ENCODE measurements around the gene SLC5A11. TPM values are rescaled to one million over a fixed set of nuclear protein-coding genes. Genes with fewer than 3 reads are reported as not detected.
A peak's percentile ranks its signal among the peaks of the same experiment; 100 is the strongest.

SLC5A11 gene
- total and polyA plus RNA-seq, 4 experiments from 2014 or later = 0.19 to 0.70 TPM; not detected in 2

DNA sequence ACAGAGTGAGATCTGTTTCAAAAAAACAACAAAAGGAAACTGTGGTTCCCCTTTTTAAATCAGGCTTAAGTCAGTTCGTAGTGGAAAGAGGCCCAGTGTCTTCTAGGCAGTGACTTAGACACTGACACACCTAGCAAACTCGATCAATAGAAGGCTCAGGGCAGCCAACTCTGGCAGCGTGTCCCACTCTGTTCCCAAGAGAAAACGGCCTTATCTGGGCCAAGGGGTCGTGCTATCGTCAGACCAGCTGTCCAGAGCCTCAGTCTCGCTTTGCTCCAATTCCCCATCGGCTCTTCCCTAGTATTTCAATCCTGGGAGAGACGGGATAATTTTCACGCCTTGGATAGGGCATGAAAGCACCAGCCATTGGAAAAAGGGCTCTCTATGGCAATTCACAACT, 72.9 kb downstream of the SLC5A11 start:
- H3K27me3 Mint-ChIP-seq = no peaks in the 10 kb centered on the region
- H3K27ac Mint-ChIP-seq = no peak overlapping the region
- DNase-seq = no peak
- Histone ChIP-seq H3K27me3 (ENCODE audit: insufficient read depth, low read length) (no peaks in the 10 kb centered on the region), H3K27ac (ENCODE audit: low read depth, low read length) (no peak overlapping the region), H3K9me3 (ENCODE audit: control insufficient read depth in 1 of 2, low read length in 2 of 2) (no peaks in the 10 kb centered on the region), H3K4me3 (ENCODE audit: low read length in 2 of 2) (no peak overlapping the region), H3K36me3 (ENCODE audit: insufficient read depth, low read length) (peaks cover 22% of the 10 kb centered on the region), H3K4me1 (ENCODE audit: insufficient read depth, low read length) (no peaks in the 10 kb centered on the region)
- ChIA-PET POLR2A (ENCODE audit: partially characterized antibody) (no interaction called here), CTCF (ENCODE audit: partially characterized antibody) (no interaction called here)
- intact Hi-C loops (cut with micrococcal nuclease) = no loop called here
- peaks cover 0 to 3% (median under 1%) of the 10 kb centered on the region in 4 donors for H3K4me1 Mint-ChIP-seq
- peak overlapping the region in 1 of 8 donors; percentile 10 for H3K4me3 Mint-ChIP-seq
- peaks cover 0 to 5% (median 0%) of the 10 kb centered on the region in 8 donors for H3K9me3 Mint-ChIP-seq
- peaks cover 46 to 47% of the 10 kb centered on the region in 2 donors for H3K36me3 Mint-ChIP-seq

DNA sequence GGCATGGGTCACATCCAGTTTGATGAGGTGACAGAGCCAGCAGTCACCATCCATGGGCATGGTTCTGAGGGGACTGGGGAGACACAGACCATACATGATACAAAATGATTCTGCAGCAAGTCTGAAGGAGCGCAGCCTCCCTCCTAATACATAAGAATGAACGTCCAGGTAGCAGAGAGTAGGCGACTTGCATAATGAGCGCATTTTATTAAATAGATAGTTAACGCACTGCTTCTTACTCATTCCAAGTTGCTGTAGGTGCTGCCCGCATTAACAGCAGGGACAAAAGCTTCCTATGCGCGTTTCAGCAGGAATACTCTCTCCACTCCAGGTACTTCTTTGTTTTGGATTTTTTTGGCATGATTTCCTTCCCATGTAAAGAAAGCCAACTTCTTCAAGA, 73.8 kb downstream of the SLC5A11 start:
- H3K4me3 ChIP-seq (ENCODE audit: low read length in 2 of 2) = no peak overlapping the region
- H3K4me3 Mint-ChIP-seq = no peak overlapping the region
- H3K27me3 Mint-ChIP-seq = no peaks in the 10 kb centered on the region
- peaks cover 46 to 47% of the 10 kb centered on the region in 2 donors for H3K36me3 Mint-ChIP-seq
- peaks cover 22% of the 10 kb centered on the region for H3K36me3 ChIP-seq (ENCODE audit: insufficient read depth, low read length)
- H3K27ac ChIP-seq (ENCODE audit: low read depth, low read length) = no peak overlapping the region
- peaks cover 0 to 5% (median 0%) of the 10 kb centered on the region in 8 donors for H3K9me3 Mint-ChIP-seq
- H3K9me3 ChIP-seq (ENCODE audit: control insufficient read depth in 1 of 2, low read length in 2 of 2) = no peaks in the 10 kb centered on the region
- no peak for DNase-seq
- ChIA-PET POLR2A (ENCODE audit: partially characterized antibody) (no interaction called here), CTCF (ENCODE audit: partially characterized antibody) (no interaction called here)
- no peaks in the 10 kb centered on the region for H3K27me3 ChIP-seq (ENCODE audit: insufficient read depth, low read length)
- intact Hi-C loops (cut with micrococcal nuclease) = no loop called here
- H3K4me1 ChIP-seq (ENCODE audit: insufficient read depth, low read length) = no peaks in the 10 kb centered on the region
- peaks cover 0 to 3% (median under 1%) of the 10 kb centered on the region in 4 donors for H3K4me1 Mint-ChIP-seq
- H3K27ac Mint-ChIP-seq = no peak overlapping the region

DNA sequence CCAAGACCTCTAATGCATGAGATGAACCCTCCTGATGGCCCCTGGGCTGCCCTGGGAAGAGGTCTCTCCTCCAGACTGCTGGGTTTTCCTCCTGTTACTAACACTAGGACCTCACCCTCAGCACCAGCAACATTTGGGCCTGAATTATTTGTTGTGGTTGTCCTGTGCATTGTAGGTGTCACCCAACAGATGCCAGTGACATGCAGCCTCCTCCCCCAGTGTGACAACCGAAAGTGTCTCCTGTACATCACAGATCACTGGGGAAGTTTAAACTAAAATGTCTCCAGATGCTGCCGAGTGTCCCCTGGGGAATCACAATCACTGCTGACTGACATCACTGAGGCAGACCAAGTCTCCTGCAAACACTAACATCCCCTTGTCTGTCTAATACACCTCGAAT, 74.8 kb downstream of the SLC5A11 start:
- ChIA-PET POLR2A (ENCODE audit: partially characterized antibody) (no interaction called here), CTCF (ENCODE audit: partially characterized antibody) (no interaction called here)
- peaks cover 0 to 3% (median under 1%) of the 10 kb centered on the region in 4 donors for H3K4me1 Mint-ChIP-seq
- peaks cover 46 to 47% of the 10 kb centered on the region in 2 donors for H3K36me3 Mint-ChIP-seq
- intact Hi-C loops (cut with micrococcal nuclease) = no loop called here
- Histone ChIP-seq H3K4me1 (ENCODE audit: insufficient read depth, low read length) (no peaks in the 10 kb centered on the region), H3K9me3 (ENCODE audit: control insufficient read depth in 1 of 2, low read length in 2 of 2) (no peaks in the 10 kb centered on the region), H3K27ac (ENCODE audit: low read depth, low read length) (no peak overlapping the region), H3K4me3 (ENCODE audit: low read length in 2 of 2) (no peak overlapping the region), H3K27me3 (ENCODE audit: insufficient read depth, low read length) (no peaks in the 10 kb centered on the region), H3K36me3 (ENCODE audit: insufficient read depth, low read length) (peaks cover 22% of the 10 kb centered on the region)
- H3K27me3 Mint-ChIP-seq = no peaks in the 10 kb centered on the region
- peaks cover 0 to 2% (median 0%) of the 10 kb centered on the region in 8 donors for H3K9me3 Mint-ChIP-seq
- no peak overlapping the region for H3K4me3 Mint-ChIP-seq
- peak overlapping the region in 2 of 7 donors; percentile 12 to 26 for H3K27ac Mint-ChIP-seq
- no peak for DNase-seq

DNA sequence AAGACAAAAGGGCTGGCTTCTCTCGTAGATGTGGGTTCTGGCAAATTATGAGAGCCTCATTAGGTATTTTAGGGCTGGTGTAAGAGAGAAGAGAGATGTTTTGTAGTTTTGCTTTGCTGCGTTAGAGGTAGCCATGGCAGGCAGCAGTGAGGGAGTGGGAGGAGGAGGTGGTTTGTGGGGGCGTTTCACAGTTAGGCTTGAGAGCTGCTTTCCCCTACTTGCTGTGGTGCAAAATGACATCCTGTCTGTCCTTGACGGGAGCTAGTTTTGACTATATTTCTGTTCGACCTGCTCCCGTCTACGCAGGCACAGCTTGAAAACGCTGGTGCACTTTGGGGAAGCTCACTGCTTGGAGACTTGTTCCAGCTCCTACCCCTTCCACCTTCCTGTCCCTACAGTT, 75.5 kb downstream of the SLC5A11 start:
- Histone ChIP-seq H3K27ac (ENCODE audit: low read depth, low read length) (no peak overlapping the region), H3K9me3 (ENCODE audit: control insufficient read depth in 1 of 2, low read length in 2 of 2) (no peaks in the 10 kb centered on the region), H3K36me3 (ENCODE audit: insufficient read depth, low read length) (peaks cover 22% of the 10 kb centered on the region), H3K4me1 (ENCODE audit: insufficient read depth, low read length) (no peaks in the 10 kb centered on the region), H3K27me3 (ENCODE audit: insufficient read depth, low read length) (no peaks in the 10 kb centered on the region), H3K4me3 (ENCODE audit: low read length in 2 of 2) (no peak overlapping the region)
- CTCF ChIA-PET (ENCODE audit: partially characterized antibody) = no interaction called here
- POLR2A ChIA-PET (ENCODE audit: partially characterized antibody) = no interaction called here
- no peak overlapping the region for H3K4me3 Mint-ChIP-seq
- peaks cover 0 to 2% (median 0%) of the 10 kb centered on the region in 8 donors for H3K9me3 Mint-ChIP-seq
- peaks cover 42 to 44% of the 10 kb centered on the region in 2 donors for H3K36me3 Mint-ChIP-seq
- peak overlapping the region in 3 of 7 donors; percentile 12 to 70 (median 26) for H3K27ac Mint-ChIP-seq
- intact Hi-C loops (cut with micrococcal nuclease) = no loop called here
- H3K27me3 Mint-ChIP-seq = no peaks in the 10 kb centered on the region
- DNase-seq = no peak
- H3K4me1 Mint-ChIP-seq = peaks cover 0 to 3% (median 0%) of the 10 kb centered on the region in 4 donors

DNA sequence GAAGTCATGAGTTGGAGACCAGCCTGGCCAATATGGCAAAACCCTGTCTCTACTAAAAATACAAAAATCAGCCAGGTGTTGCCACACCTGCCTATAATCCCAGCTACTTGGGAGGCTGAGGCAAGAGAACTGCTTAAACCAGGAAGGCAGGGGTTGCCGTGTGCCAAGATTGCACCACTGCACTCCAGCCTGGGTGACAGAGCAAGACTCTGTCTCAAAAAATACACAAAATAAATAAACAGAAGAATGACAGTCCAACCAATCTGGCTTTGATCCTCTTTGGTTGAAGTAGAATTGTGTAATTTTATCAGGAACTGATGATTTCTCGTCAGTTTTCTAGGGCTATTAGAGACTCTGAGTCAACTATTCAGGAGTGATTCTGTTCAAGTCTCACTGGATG, 79.4 kb downstream of the SLC5A11 start:
- Histone ChIP-seq H3K36me3 (ENCODE audit: insufficient read depth, low read length) (peaks cover 9% of the 10 kb centered on the region), H3K9me3 (ENCODE audit: control insufficient read depth in 1 of 2, low read length in 2 of 2) (no peaks in the 10 kb centered on the region), H3K27ac (ENCODE audit: low read depth, low read length) (no peak overlapping the region), H3K4me1 (ENCODE audit: insufficient read depth, low read length) (no peaks in the 10 kb centered on the region), H3K27me3 (ENCODE audit: insufficient read depth, low read length) (no peaks in the 10 kb centered on the region), H3K4me3 (ENCODE audit: low read length in 2 of 2) (no peak overlapping the region)
- Mint-ChIP-seq H3K36me3 (peaks cover 39 to 53% of the 10 kb centered on the region in 2 donors), H3K4me3 (no peak overlapping the region), H3K27ac (no peak overlapping the region), H3K4me1 (peaks cover 0 to 3% (median 0%) of the 10 kb centered on the region in 4 donors), H3K27me3 (no peaks in the 10 kb centered on the region), H3K9me3 (peaks cover 0 to 2% (median 0%) of the 10 kb centered on the region in 8 donors)
- ChIA-PET CTCF (ENCODE audit: partially characterized antibody) (no interaction called here), POLR2A (ENCODE audit: partially characterized antibody) (no interaction called here)
- no peak for DNase-seq
- intact Hi-C loops (cut with micrococcal nuclease) = no loop called here

DNA sequence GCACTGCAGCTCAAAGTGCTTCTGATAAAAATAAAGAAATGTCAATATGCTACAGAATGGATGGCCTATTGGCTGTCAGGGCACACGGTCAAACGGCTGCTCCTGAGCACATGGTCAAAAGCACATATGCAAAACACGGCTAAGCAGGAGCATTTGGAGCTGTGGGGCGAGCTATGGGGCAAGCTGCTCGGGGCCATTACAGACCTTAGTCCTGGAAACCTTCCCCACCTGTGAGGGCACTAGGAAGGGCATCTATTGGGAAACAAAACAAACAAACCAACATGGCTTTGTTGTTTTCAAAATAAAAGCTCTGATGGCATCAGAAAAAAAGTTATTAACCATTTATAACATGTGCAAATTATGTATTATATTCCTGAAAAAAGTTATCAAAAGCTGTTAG, 83.6 kb downstream of the SLC5A11 start:
- no peak overlapping the region for H3K4me3 Mint-ChIP-seq
- H3K27me3 Mint-ChIP-seq = no peaks in the 10 kb centered on the region
- H3K27ac ChIP-seq (ENCODE audit: low read depth, low read length) = no peak overlapping the region
- ChIA-PET CTCF (ENCODE audit: partially characterized antibody) (interaction anchor here (1.5 kb wide), 1 partner anchor 24 kb away, joined by 5 read pairs; no protein-coding TSS in a partner anchor), POLR2A (ENCODE audit: partially characterized antibody) (no interaction called here)
- H3K36me3 ChIP-seq (ENCODE audit: insufficient read depth, low read length) = peaks cover 33% of the 10 kb centered on the region
- no peaks in the 10 kb centered on the region for H3K27me3 ChIP-seq (ENCODE audit: insufficient read depth, low read length)
- no peak for DNase-seq
- H3K4me3 ChIP-seq (ENCODE audit: low read length in 2 of 2) = no peak overlapping the region
- peak overlapping the region in 2 of 7 donors; percentile 29 to 74 for H3K27ac Mint-ChIP-seq
- intact Hi-C loops (cut with micrococcal nuclease) = no loop called here
- H3K36me3 Mint-ChIP-seq = peaks cover 33 to 60% of the 10 kb centered on the region in 2 donors
- no peaks in the 10 kb centered on the region for H3K4me1 Mint-ChIP-seq
- H3K9me3 ChIP-seq (ENCODE audit: control insufficient read depth in 1 of 2, low read length in 2 of 2) = no peaks in the 10 kb centered on the region
- no peaks in the 10 kb centered on the region for H3K4me1 ChIP-seq (ENCODE audit: insufficient read depth, low read length)
- no peaks in the 10 kb centered on the region for H3K9me3 Mint-ChIP-seq

DNA sequence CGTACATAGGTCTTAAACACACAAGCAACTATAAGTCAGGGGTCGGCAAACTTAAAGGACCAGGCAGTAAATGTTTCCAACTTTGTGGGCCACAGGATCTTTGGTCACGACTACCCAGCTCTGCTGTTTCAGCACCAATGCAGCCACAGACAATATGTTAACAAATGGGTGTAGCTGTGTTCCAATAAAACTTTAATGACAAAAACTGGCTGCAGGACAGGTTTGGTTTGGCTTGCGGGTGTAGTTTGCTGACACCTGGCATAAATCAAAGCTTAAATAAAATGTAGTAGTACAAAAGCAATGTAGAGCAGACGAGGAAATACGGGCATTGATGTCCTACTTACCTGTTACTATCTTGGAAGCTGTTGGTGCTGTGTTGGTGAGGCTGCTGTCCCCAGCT, 84.7 kb downstream of the SLC5A11 start:
- Histone ChIP-seq H3K27ac (ENCODE audit: low read depth, low read length) (no peak overlapping the region), H3K27me3 (ENCODE audit: insufficient read depth, low read length) (no peaks in the 10 kb centered on the region), H3K9me3 (ENCODE audit: control insufficient read depth in 1 of 2, low read length in 2 of 2) (no peaks in the 10 kb centered on the region), H3K4me3 (ENCODE audit: low read length in 2 of 2) (no peak overlapping the region), H3K4me1 (ENCODE audit: insufficient read depth, low read length) (no peaks in the 10 kb centered on the region), H3K36me3 (ENCODE audit: insufficient read depth, low read length) (peaks cover 42% of the 10 kb centered on the region)
- H3K4me3 Mint-ChIP-seq = no peak overlapping the region
- H3K4me1 Mint-ChIP-seq = no peaks in the 10 kb centered on the region
- peaks cover 42 to 69% of the 10 kb centered on the region in 2 donors for H3K36me3 Mint-ChIP-seq
- H3K9me3 Mint-ChIP-seq = no peaks in the 10 kb centered on the region
- POLR2A ChIA-PET (ENCODE audit: partially characterized antibody) = no interaction called here
- CTCF ChIA-PET (ENCODE audit: partially characterized antibody) = no interaction called here
- no peaks in the 10 kb centered on the region for H3K27me3 Mint-ChIP-seq
- intact Hi-C loops (cut with micrococcal nuclease) = no loop called here
- no peak for DNase-seq
- H3K27ac Mint-ChIP-seq = no peak overlapping the region

DNA sequence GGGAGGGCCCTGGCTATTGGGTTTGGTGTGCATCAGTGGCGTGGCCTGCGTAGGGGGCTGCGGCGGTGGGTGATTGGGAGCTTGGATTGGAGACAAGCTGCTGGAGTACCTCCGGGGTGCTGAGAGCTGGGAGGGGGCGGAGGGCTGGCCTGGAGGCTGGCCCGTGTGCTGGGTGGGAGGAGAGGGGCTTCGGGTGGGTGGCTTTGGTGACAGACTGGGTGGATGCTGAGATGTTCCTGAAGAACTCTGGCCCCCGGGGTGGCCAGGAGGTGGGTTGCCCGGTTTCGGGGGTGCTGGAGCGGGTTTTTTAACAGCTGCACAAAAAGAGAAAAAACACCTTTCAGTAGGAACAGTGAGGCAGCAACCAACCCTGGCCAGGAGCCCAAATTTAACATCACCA, 85.3 kb downstream of the SLC5A11 start:
- Mint-ChIP-seq H3K4me1 (no peaks in the 10 kb centered on the region), H3K27me3 (no peaks in the 10 kb centered on the region), H3K27ac (peak overlapping the region in 1 of 7 donors; percentile 6), H3K4me3 (no peak overlapping the region), H3K36me3 (peaks cover 43 to 76% of the 10 kb centered on the region in 2 donors), H3K9me3 (no peaks in the 10 kb centered on the region)
- DNase-seq = no peak
- H3K4me1 ChIP-seq (ENCODE audit: insufficient read depth, low read length) = no peaks in the 10 kb centered on the region
- no peaks in the 10 kb centered on the region for H3K27me3 ChIP-seq (ENCODE audit: insufficient read depth, low read length)
- no peak overlapping the region for H3K4me3 ChIP-seq (ENCODE audit: low read length in 2 of 2)
- H3K27ac ChIP-seq (ENCODE audit: low read depth, low read length) = no peak overlapping the region
- intact Hi-C loops (cut with micrococcal nuclease) = no loop called here
- H3K9me3 ChIP-seq (ENCODE audit: control insufficient read depth in 1 of 2, low read length in 2 of 2) = no peaks in the 10 kb centered on the region
- peaks cover 47% of the 10 kb centered on the region for H3K36me3 ChIP-seq (ENCODE audit: insufficient read depth, low read length)
- ChIA-PET POLR2A (ENCODE audit: partially characterized antibody) (no interaction called here), CTCF (ENCODE audit: partially characterized antibody) (no interaction called here)

All from CD4-positive, alpha-beta memory T cell (primary cell).